Tibial artery (tissue), 4 donors: Measurements from ENCODE around the gene TNNT2.

ENCODE experiments used
- DNase-seq, 2 donors: peaks; one replicate each; pipeline ENCODE4 v3.0.0-alpha.2; 2019
- H3K27ac ChIP-seq, 2 donors: fragments of 200-600 bp; sonication (generic) in 1 of 2; 1 replicate in 1 of 2; 2 replicates in 1 of 2; pipeline ENCODE4 v1.5.1; 2018 to 2019; ENCODE audit warnings: mild to moderate bottlenecking in 1 of 2
- H3K27me3 ChIP-seq, 2 donors: fragments of 200-600 bp; sonication (generic) in 1 of 2; one replicate each; pipeline versions ENCODE4 v1.5.1 to v1.6.0; 2016 to 2019
- H3K36me3 ChIP-seq, 3 donors: fragments of 200-600 bp; sonication (generic) in 2 of 3; one replicate each; pipeline ENCODE4 v1.5.1; 2016 to 2019; ENCODE audit warnings: mild to moderate bottlenecking in 2 of 3
- H3K4me1 ChIP-seq, 4 donors: fragments of 200-600 bp; sonication (generic) in 2 of 4; 1 replicate in 3 of 4; 2 replicates in 1 of 4; pipeline ENCODE4 v1.5.1; 2016 to 2019
- H3K4me3 ChIP-seq, 2 donors: fragments of 200-600 bp; sonication (generic) in 1 of 2; 1 replicate in 1 of 2; 2 replicates in 1 of 2; pipeline ENCODE4 v1.5.1; 2018 to 2019; ENCODE audit warnings: mild to moderate bottlenecking in 2 of 2
- H3K9me3 ChIP-seq, 3 donors: fragments of 200-600 bp; sonication (generic) in 1 of 3; one replicate each; pipeline ENCODE4 v1.5.1; 2016 to 2019
- CTCF ChIP-seq, 2 experiments: fragments of 200-600 bp in 1 of 2; fragments of 450-650 bp in 1 of 2; IDR thresholded peaks; one replicate each; pipeline ENCODE4 v1.5.1; 2017 to 2019; ENCODE audit warnings: antibody characterized with exemption in 2 of 2, mild to moderate bottlenecking in 1 of 2, moderate library complexity in 1 of 2
- intact Hi-C: fragments of 100-400 bp; cut with DNase I; formaldehyde crosslinking; loops from one replicate; pipeline ENCODE4 v1.15.0; 2023; ENCODE audit warnings: low total_unique reads

TNNT2 gene

GRCh38 chr1:201393076-201393475 is 15.6 kb upstream of the TNNT2 start:
- no peaks in the 10 kb centered on the region for H3K36me3 ChIP-seq
- no peak for TF ChIP-seq CTCF (IDR thresholded peaks at IDR 0.05)
- H3K27me3 ChIP-seq = peaks cover 0 to 7% of the 10 kb centered on the region in 2 donors
- no peak overlapping the region for H3K27ac ChIP-seq
- intact Hi-C loops = no loop called here
- H3K9me3 ChIP-seq = no peaks in the 10 kb centered on the region
- H3K4me3 ChIP-seq = no peak overlapping the region
- no peak for DNase-seq
- peaks cover 0 to 6% (median 0%) of the 10 kb centered on the region in 4 donors for H3K4me1 ChIP-seq

DNA sequence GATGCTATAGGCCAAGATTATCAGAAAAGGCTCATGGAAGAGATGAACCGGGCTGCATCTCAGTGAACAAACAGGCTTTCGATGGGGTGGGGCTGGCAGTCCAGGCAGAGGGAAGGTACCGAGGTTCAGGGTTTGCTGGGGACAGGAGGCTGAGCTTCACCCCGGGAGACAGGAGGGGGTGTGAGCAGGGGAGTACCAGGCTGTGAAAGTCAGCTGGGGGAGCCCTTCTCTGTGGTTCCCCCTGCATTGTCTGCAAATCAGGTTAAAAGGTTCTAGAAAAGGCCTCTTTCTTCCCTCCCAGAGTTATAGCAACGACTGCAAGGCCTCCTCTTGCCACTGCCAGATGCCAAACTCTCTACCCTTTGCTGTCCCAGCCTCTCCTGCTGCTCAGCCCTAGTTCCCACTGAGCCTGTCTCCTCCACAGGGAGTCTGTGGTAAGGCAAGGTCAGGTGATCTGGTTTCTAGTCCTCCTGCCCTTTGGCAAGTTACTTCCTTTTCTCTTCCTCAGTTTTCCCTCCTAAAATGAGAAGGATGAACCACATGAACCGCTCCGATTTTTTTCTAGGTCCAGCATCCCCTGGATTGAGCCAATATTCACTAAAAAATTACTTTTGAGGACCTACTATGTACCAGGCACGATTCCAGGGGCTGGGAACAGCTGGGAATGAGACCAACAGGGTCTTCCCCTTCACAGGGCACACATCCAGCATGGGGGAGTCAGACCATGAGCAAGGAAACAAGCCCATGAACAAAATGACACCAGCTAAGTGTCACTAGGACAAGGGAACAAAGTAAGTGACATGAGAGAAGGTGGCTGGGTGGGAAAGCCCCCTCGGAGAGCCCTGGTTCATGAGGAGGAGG is 14.4 kb upstream of the TNNT2 start:
- H3K4me1 ChIP-seq = peaks cover 0 to 3% (median 0%) of the 10 kb centered on the region in 4 donors
- TF ChIP-seq CTCF (IDR thresholded peaks at IDR 0.05) = no peak
- no peak overlapping the region for H3K4me3 ChIP-seq
- H3K27ac ChIP-seq = no peak overlapping the region
- H3K9me3 ChIP-seq = no peaks in the 10 kb centered on the region
- H3K27me3 ChIP-seq = peaks cover 0 to 11% of the 10 kb centered on the region in 2 donors
- no peaks in the 10 kb centered on the region for H3K36me3 ChIP-seq
- no peak for DNase-seq
- intact Hi-C loops = no loop called here

- Histone ChIP-seq H3K27ac (no peak overlapping the region), H3K4me3 (no peak overlapping the region), H3K9me3 (no peaks in the 10 kb centered on the region), H3K27me3 (peaks cover 0 to 17% of the 10 kb centered on the region in 2 donors), H3K36me3 (peaks cover 0 to 1% (median 0%) of the 10 kb centered on the region in 3 donors), H3K4me1 (no peaks in the 10 kb centered on the region)
- DNase-seq = no peak
- intact Hi-C loops = no loop called here
- TF ChIP-seq CTCF (IDR thresholded peaks at IDR 0.05) = no peak
Measured at GRCh38 chr1:201391225-201391624, 13.7 kb upstream of the TNNT2 start.

GRCh38 chr1:201389051-201389450 is 11.6 kb upstream of the TNNT2 start:
- H3K27me3 ChIP-seq = peaks cover 0 to 34% of the 10 kb centered on the region in 2 donors
- peaks cover 0 to 6% (median 0%) of the 10 kb centered on the region in 3 donors for H3K36me3 ChIP-seq
- H3K27ac ChIP-seq = no peak overlapping the region
- H3K4me1 ChIP-seq = no peaks in the 10 kb centered on the region
- TF ChIP-seq CTCF (IDR thresholded peaks at IDR 0.05) = no peak
- intact Hi-C loops = no loop called here
- no peaks in the 10 kb centered on the region for H3K9me3 ChIP-seq
- H3K4me3 ChIP-seq = no peak overlapping the region
- DNase-seq = no peak

DNA sequence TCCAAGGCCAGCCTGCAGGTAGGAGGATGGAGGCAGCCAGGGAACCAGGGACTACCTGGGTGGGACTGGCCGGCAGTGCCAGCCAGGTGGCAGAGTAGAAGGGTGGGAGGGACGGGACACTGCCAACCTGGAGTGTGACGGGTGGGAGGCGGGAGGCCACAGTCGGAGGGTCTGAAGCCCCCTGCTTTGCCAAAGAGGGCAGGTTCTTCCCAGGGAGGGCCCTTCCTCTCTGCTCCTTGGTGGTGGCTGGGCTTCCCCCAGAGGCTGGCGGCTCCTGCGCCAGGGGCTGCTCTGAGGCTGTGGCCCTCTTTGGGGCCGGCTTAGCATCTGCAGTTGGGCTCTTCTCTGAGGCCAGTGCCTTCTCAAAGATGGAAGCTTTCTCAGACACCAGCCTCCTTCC is 8.7 kb upstream of the TNNT2 start:
- no peak for DNase-seq
- intact Hi-C loops = no loop called here
- H3K36me3 ChIP-seq = peaks cover 0 to 6% (median 0%) of the 10 kb centered on the region in 3 donors

More for the DNA sequence above, 8.7 kb upstream of the TNNT2 start:
- no peak overlapping the region for H3K27ac ChIP-seq
- no peak overlapping the region for H3K4me3 ChIP-seq
- no peaks in the 10 kb centered on the region for H3K9me3 ChIP-seq
- H3K4me1 ChIP-seq = no peaks in the 10 kb centered on the region
- TF ChIP-seq CTCF (IDR thresholded peaks at IDR 0.05) = no peak
- H3K27me3 ChIP-seq = peaks cover 0 to 42% of the 10 kb centered on the region in 2 donors
